Osteocyte (in vitro differentiated cells): Measurements from ENCODE around the gene SCNN1G. TPM values are rescaled to one million over a fixed set of nuclear protein-coding genes. Genes with fewer than 3 reads are reported as not detected.

Experiments
- DNase-seq: peaks from one replicate; pipeline ENCODE4 v3.0.0; 2021; ENCODE audit warnings: mixed read lengths; ENCODE audit not compliant: unreplicated experiment; ENCODE audit errors: extremely low spot score
- H3K27ac Mint-ChIP-seq: one replicate; pipeline ENCODE4 v1.8.0; 2021; ENCODE audit warnings: mild to moderate bottlenecking, mixed read lengths; ENCODE audit not compliant: unreplicated experiment
- H3K27me3 Mint-ChIP-seq: one replicate; pipeline ENCODE4 v1.8.0; 2021; ENCODE audit warnings: mixed read lengths; ENCODE audit not compliant: unreplicated experiment
- H3K36me3 Mint-ChIP-seq: one replicate; pipeline ENCODE4 v1.8.0; 2021; ENCODE audit warnings: mixed read lengths; ENCODE audit not compliant: unreplicated experiment
- H3K4me1 Mint-ChIP-seq: one replicate; pipeline ENCODE4 v1.8.0; 2021; ENCODE audit warnings: mixed read lengths; ENCODE audit not compliant: unreplicated experiment
- H3K4me3 Mint-ChIP-seq: one replicate; pipeline ENCODE4 v1.8.0; 2021; ENCODE audit warnings: mild to moderate bottlenecking, moderate library complexity, mixed read lengths; ENCODE audit not compliant: unreplicated experiment
- H3K9me3 Mint-ChIP-seq: one replicate; pipeline ENCODE4 v1.8.0; 2021; ENCODE audit warnings: mixed read lengths; ENCODE audit not compliant: unreplicated experiment
- long read RNA-seq: library from polyadenylated mRNA; unstranded; transcript quantifications from one replicate; pipeline ENCODE4 v2.0.0, GENCODE V29; 2021
- total RNA-seq: library from RNA; stranded (reverse); gene quantifications from 2 replicates; pipeline ENCODE4 v1.2.1, GENCODE V29; 2021
- TF ChIP-seq, protein P1 (sequence below): fragments of 200-600 bp; sonication (generic); IDR thresholded peaks from 2 replicates; pipeline ENCODE4 v1.5.0; 2021; ENCODE audit warnings: antibody characterized with exemption, mild to moderate bottlenecking, moderate library complexity

SCNN1G gene, protein sequence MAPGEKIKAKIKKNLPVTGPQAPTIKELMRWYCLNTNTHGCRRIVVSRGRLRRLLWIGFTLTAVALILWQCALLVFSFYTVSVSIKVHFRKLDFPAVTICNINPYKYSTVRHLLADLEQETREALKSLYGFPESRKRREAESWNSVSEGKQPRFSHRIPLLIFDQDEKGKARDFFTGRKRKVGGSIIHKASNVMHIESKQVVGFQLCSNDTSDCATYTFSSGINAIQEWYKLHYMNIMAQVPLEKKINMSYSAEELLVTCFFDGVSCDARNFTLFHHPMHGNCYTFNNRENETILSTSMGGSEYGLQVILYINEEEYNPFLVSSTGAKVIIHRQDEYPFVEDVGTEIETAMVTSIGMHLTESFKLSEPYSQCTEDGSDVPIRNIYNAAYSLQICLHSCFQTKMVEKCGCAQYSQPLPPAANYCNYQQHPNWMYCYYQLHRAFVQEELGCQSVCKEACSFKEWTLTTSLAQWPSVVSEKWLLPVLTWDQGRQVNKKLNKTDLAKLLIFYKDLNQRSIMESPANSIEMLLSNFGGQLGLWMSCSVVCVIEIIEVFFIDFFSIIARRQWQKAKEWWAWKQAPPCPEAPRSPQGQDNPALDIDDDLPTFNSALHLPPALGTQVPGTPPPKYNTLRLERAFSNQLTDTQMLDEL
- not detected in 2 replicates for total RNA-seq
- long read RNA-seq = 0 reads

GRCh38 chr16:23182679-23183542 is at the start of gene SCNN1G:
TSS of gene SCNN1G (plus strand) at chr16:23182745. CDS start at chr16:23186272, 3,527 bp downstream.
- no peak for DNase-seq
- peak within 1 kb of the TSS; percentile 62 for H3K4me3 Mint-ChIP-seq
- TF ChIP-seq, protein P1, sequence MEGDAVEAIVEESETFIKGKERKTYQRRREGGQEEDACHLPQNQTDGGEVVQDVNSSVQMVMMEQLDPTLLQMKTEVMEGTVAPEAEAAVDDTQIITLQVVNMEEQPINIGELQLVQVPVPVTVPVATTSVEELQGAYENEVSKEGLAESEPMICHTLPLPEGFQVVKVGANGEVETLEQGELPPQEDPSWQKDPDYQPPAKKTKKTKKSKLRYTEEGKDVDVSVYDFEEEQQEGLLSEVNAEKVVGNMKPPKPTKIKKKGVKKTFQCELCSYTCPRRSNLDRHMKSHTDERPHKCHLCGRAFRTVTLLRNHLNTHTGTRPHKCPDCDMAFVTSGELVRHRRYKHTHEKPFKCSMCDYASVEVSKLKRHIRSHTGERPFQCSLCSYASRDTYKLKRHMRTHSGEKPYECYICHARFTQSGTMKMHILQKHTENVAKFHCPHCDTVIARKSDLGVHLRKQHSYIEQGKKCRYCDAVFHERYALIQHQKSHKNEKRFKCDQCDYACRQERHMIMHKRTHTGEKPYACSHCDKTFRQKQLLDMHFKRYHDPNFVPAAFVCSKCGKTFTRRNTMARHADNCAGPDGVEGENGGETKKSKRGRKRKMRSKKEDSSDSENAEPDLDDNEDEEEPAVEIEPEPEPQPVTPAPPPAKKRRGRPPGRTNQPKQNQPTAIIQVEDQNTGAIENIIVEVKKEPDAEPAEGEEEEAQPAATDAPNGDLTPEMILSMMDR = peak; percentile 55
- H3K27ac Mint-ChIP-seq = no peak within 1 kb of the TSS
- H3K9me3 Mint-ChIP-seq = no peaks in the 10 kb centered on the region
- H3K36me3 Mint-ChIP-seq = no peaks in the 10 kb centered on the region
- H3K27me3 Mint-ChIP-seq = peaks cover 69% of the 10 kb centered on the region
- H3K4me1 Mint-ChIP-seq = peaks cover 4% of the 10 kb centered on the region

GRCh38 chr16:23132775-23133463 is 49.6 kb upstream of the SCNN1G start:
- Mint-ChIP-seq H3K36me3 (peaks cover 4% of the 10 kb centered on the region), H3K27me3 (no peaks in the 10 kb centered on the region), H3K27ac (peak overlapping the region; percentile 74), H3K4me3 (no peak overlapping the region), H3K9me3 (peaks cover 12% of the 10 kb centered on the region), H3K4me1 (peaks cover 22% of the 10 kb centered on the region)
- DNase-seq = no peak
- TF ChIP-seq, protein P1 = no peak

GRCh38 chr16:23134274-23134673 is 48.3 kb upstream of the SCNN1G start:
- Mint-ChIP-seq H3K27me3 (no peaks in the 10 kb centered on the region), H3K4me1 (peaks cover 22% of the 10 kb centered on the region), H3K27ac (no peak overlapping the region), H3K36me3 (peaks cover 4% of the 10 kb centered on the region), H3K9me3 (peaks cover 12% of the 10 kb centered on the region), H3K4me3 (no peak overlapping the region)
- TF ChIP-seq, protein P1 = no peak
- DNase-seq = no peak

- Mint-ChIP-seq H3K36me3 (peaks cover 4% of the 10 kb centered on the region), H3K4me1 (peaks cover 10% of the 10 kb centered on the region), H3K27me3 (no peaks in the 10 kb centered on the region), H3K27ac (no peak overlapping the region), H3K4me3 (no peak overlapping the region), H3K9me3 (peaks cover 12% of the 10 kb centered on the region)
- no peak for DNase-seq
- TF ChIP-seq, protein P1 = no peak
These were observed 45.3 kb upstream of the SCNN1G start for GRCh38 chr16:23137256-23137655.
